K562 (cell line): Measurements from ENCODE around the gene NFE2. TPM values are rescaled to one million over a fixed set of nuclear protein-coding genes. Genes with fewer than 3 reads are reported as not detected.

ENCODE experiments used
- CGGBP1 ChIP-seq: fragments of 250-450 bp; sonication (Bioruptor Pico); IDR thresholded peaks from 2 replicates; pipeline ENCODE4 v1.9.0; 2021; ENCODE audit warnings: mild to moderate bottlenecking
- CTCFL ChIP-seq: IDR thresholded peaks from 2 replicates; pipeline ENCODE4 v1.6.1; 2011; ENCODE audit warnings: borderline replicate concordance, low read depth, mild to moderate bottlenecking, moderate library complexity, low read length; ENCODE audit not compliant: insufficient read depth, poor library complexity, severe bottlenecking
- HEY1 ChIP-seq: fragments of 250-450 bp; sonication (Bioruptor Pico); IDR thresholded peaks from 2 replicates; pipeline ENCODE4 v1.5.0; 2020; ENCODE audit warnings: mild to moderate bottlenecking, moderate library complexity, borderline replicate concordance
- NFE2L1 ChIP-seq: fragments of 450-650 bp; IDR thresholded peaks from 2 replicates; pipeline ENCODE4 v1.6.1; 2016; ENCODE audit warnings: missing genetic modification characterization, low read depth, mild to moderate bottlenecking, missing compliant biosample characterization, moderate library complexity, borderline replicate concordance
- RBM15 ChIP-seq: fragments of 200-400 bp; formaldehyde crosslinking; IDR thresholded peaks from 2 replicates; pipeline ENCODE4 v1.6.1; 2018; ENCODE audit warnings: mild to moderate bottlenecking, low read length, moderate library complexity; ENCODE audit not compliant: insufficient read depth
- REST ChIP-seq, 2 experiments: fragments of 450-650 bp; formaldehyde crosslinking in 1 of 2; IDR thresholded peaks; 2 replicates each; pipeline versions ENCODE4 v1.4.0 to v1.6.1; 2014 to 2020; ENCODE audit warnings: mild to moderate bottlenecking in 2 of 2, borderline replicate concordance in 1 of 2, low read depth in 1 of 2
- SIN3A ChIP-seq, 2 experiments: fragments of 150-350 bp in 1 of 2; IDR thresholded peaks; 2 replicates each; pipeline ENCODE4 v1.6.1; 2011 to 2016; ENCODE audit warnings: borderline replicate concordance in 2 of 2, low read depth in 2 of 2, low read length in 2 of 2, mild to moderate bottlenecking in 2 of 2, moderate library complexity in 2 of 2; ENCODE audit not compliant: control insufficient read depth in 1 of 2
- TCF7 ChIP-seq: sonication (generic); IDR thresholded peaks from 2 replicates; pipeline ENCODE4 v1.6.1; 2016; ENCODE audit warnings: antibody characterized with exemption, borderline replicate concordance
- TGIF2 ChIP-seq: sonication (generic); formaldehyde crosslinking; IDR thresholded peaks from 2 replicates; pipeline ENCODE4 v1.8.1; 2022; ENCODE audit warnings: mild to moderate bottlenecking, missing genetic modification reagents, moderate library complexity
- ZNF695 ChIP-seq: fragments of 450-650 bp; formaldehyde crosslinking; IDR thresholded peaks from 2 replicates; pipeline ENCODE4 v1.4.0; 2020; ENCODE audit warnings: mild to moderate bottlenecking, moderate library complexity
- polyA plus RNA-seq, 8 experiments: library from polyadenylated mRNA; depleted of rRNA in 4 of 8; stranded (reverse) in 5 of 8; unstranded in 3 of 8; fragments of >200 nt; fragmentation: Nextera tagmentation in 2 of 8; fragmentation: Illumina TruSeq in 1 of 8; extraction: Ambion mirVana in 2 of 8; extraction: Trizol in 1 of 8; gene quantifications; 2 replicates each; pipeline versions ENCODE4 v1.2.1 to v1.2.3, GENCODE V29; 2011 to 2014; ENCODE audit warnings: inconsistent platforms in 1 of 8, missing spikeins in 1 of 8
- total RNA-seq, 7 experiments: library from RNA; depleted of rRNA in 6 of 7; stranded (reverse); fragments of >200 nt in 6 of 7; fragmentation: Illumina TruSeq in 2 of 7; extraction: Trizol in 2 of 7; gene quantifications; 2 replicates each; pipeline versions ENCODE4 v1.2.1 to v1.2.3, GENCODE V29; 2011 to 2021; ENCODE audit warnings: low replicate concordance in 1 of 7

NFE2 gene
- total and polyA plus RNA-seq, 9 of the 15 experiments (the other 6 are each of a cell fraction or from before 2014, with no cell fraction given): 12.3 to 282 (median 208) TPM

GRCh38 chr12:54324617-54325441 is 24.0 kb upstream of the NFE2 start, which contains the start of gene COPZ1 (continued):
- peak; percentile 92 for TF ChIP-seq REST (IDR thresholded peaks at IDR 0.05; ENCODE audit: borderline replicate concordance)
- no peak for TF ChIP-seq REST (CRISPR knock-in tag; IDR thresholded peaks at IDR 0.05; ENCODE audit: low read depth)
- TF ChIP-seq HEY1 (CRISPR knock-in tag): no peak; the same call in 1 of the 2 replicates
- no peak for TF ChIP-seq CTCFL
- TF ChIP-seq CGGBP1 (CRISPR knock-in tag): 0 out of 2 replicates have a peak, but pooled peaks have one; percentile 14
- TF ChIP-seq RBM15: no peak
- TF ChIP-seq TCF7: no peak
- TF ChIP-seq ZNF695 (CRISPR knock-in tag): no peak
- no peak for TF ChIP-seq NFE2L1 (tag)
- TF ChIP-seq SIN3A (IDR thresholded peaks at IDR 0.05; ENCODE audit: borderline replicate concordance in 2 of 2, control insufficient read depth in 1 of 2, low read depth in 2 of 2, low read length in 2 of 2): peak; percentile 58 to 82; a peak in 2 of 4 replicates
- no peak for TF ChIP-seq TGIF2
